WTC11 (cell line): ENCODE measurements around the gene STPG2.

Experiments
- CBFB ChIP-seq: sonication (generic); formaldehyde crosslinking; IDR thresholded peaks from 2 replicates; pipeline ENCODE4 v1.8.1; 2022; ENCODE audit warnings: mild to moderate bottlenecking, low read depth, missing genetic modification reagents
- CTCF ChIP-seq: fragments of 200-600 bp; IDR thresholded peaks from 2 replicates; pipeline ENCODE4 v1.8.0; 2022; ENCODE audit warnings: antibody characterized with exemption
- IRF1 ChIP-seq: sonication (generic); formaldehyde crosslinking; IDR thresholded peaks from 2 replicates; pipeline ENCODE4 v1.8.0; 2023; ENCODE audit warnings: missing genetic modification reagents
- PREB ChIP-seq: sonication (generic); formaldehyde crosslinking; IDR thresholded peaks from 2 replicates; pipeline ENCODE4 v1.8.1; 2022; ENCODE audit warnings: mild to moderate bottlenecking, missing genetic modification reagents, moderate library complexity, borderline replicate concordance
- SP1 ChIP-seq: sonication (generic); formaldehyde crosslinking; conservative IDR thresholded peaks from 2 replicates; pipeline ENCODE4 v1.8.1; 2022; ENCODE audit warnings: missing genetic modification reagents
- TEAD1 ChIP-seq: sonication (generic); formaldehyde crosslinking; IDR thresholded peaks from 2 replicates; pipeline ENCODE4 v1.8.0; 2022; ENCODE audit warnings: mild to moderate bottlenecking, missing genetic modification reagents
- ZNF121 ChIP-seq: sonication (generic); formaldehyde crosslinking; IDR thresholded peaks from 2 replicates; pipeline ENCODE4 v1.8.0; 2023; ENCODE audit warnings: missing genetic modification reagents
- TF ChIP-seq, protein P1 (sequence below): sonication (generic); formaldehyde crosslinking; IDR thresholded peaks from 2 replicates; pipeline ENCODE4 v1.8.1; 2023; ENCODE audit warnings: mild to moderate bottlenecking, missing genetic modification reagents, moderate library complexity
- TF ChIP-seq, protein P2 (sequence below): sonication (generic); formaldehyde crosslinking; IDR thresholded peaks from 2 replicates; pipeline ENCODE4 v1.8.0; 2022; ENCODE audit warnings: mild to moderate bottlenecking, missing genetic modification reagents
- TF ChIP-seq, protein P3 (sequence below): sonication (generic); formaldehyde crosslinking; IDR thresholded peaks from 2 replicates; pipeline ENCODE4 v1.8.0; 2023; ENCODE audit warnings: missing genetic modification reagents, mild to moderate bottlenecking, borderline replicate concordance

- TF ChIP-seq TEAD1 (CRISPR knock-in tag) (no peak), CTCF (no peak), IRF1 (CRISPR knock-in tag) (no peak), SP1 (no peak), ZNF121 (CRISPR knock-in tag) (no peak), PREB (CRISPR knock-in tag) (no peak), CBFB (CRISPR knock-in tag) (no peak)
- TF ChIP-seq, protein P1, sequence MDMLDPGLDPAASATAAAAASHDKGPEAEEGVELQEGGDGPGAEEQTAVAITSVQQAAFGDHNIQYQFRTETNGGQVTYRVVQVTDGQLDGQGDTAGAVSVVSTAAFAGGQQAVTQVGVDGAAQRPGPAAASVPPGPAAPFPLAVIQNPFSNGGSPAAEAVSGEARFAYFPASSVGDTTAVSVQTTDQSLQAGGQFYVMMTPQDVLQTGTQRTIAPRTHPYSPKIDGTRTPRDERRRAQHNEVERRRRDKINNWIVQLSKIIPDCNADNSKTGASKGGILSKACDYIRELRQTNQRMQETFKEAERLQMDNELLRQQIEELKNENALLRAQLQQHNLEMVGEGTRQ (CRISPR knock-in tag): no peak
- TF ChIP-seq, protein P2, sequence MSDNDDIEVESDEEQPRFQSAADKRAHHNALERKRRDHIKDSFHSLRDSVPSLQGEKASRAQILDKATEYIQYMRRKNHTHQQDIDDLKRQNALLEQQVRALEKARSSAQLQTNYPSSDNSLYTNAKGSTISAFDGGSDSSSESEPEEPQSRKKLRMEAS (CRISPR knock-in tag): no peak
- TF ChIP-seq, protein P3, sequence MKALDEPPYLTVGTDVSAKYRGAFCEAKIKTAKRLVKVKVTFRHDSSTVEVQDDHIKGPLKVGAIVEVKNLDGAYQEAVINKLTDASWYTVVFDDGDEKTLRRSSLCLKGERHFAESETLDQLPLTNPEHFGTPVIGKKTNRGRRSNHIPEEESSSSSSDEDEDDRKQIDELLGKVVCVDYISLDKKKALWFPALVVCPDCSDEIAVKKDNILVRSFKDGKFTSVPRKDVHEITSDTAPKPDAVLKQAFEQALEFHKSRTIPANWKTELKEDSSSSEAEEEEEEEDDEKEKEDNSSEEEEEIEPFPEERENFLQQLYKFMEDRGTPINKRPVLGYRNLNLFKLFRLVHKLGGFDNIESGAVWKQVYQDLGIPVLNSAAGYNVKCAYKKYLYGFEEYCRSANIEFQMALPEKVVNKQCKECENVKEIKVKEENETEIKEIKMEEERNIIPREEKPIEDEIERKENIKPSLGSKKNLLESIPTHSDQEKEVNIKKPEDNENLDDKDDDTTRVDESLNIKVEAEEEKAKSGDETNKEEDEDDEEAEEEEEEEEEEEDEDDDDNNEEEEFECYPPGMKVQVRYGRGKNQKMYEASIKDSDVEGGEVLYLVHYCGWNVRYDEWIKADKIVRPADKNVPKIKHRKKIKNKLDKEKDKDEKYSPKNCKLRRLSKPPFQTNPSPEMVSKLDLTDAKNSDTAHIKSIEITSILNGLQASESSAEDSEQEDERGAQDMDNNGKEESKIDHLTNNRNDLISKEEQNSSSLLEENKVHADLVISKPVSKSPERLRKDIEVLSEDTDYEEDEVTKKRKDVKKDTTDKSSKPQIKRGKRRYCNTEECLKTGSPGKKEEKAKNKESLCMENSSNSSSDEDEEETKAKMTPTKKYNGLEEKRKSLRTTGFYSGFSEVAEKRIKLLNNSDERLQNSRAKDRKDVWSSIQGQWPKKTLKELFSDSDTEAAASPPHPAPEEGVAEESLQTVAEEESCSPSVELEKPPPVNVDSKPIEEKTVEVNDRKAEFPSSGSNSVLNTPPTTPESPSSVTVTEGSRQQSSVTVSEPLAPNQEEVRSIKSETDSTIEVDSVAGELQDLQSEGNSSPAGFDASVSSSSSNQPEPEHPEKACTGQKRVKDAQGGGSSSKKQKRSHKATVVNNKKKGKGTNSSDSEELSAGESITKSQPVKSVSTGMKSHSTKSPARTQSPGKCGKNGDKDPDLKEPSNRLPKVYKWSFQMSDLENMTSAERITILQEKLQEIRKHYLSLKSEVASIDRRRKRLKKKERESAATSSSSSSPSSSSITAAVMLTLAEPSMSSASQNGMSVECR (CRISPR knock-in tag): no peak
These were observed 301.8 kb downstream of the STPG2 start for GRCh38 chr4:97841512-97841911.
